Measurements from ENCODE around the gene ACADSB.

ACADSB gene

GRCh38 chr10:123008355-123009104 is at the start of gene ACADSB, which contains the start of gene IKZF5:
Gene ACADSB, plus strand, starts transcription at chr10:123009006. Its CDS starts 24 bp downstream, at chr10:123009030.
Gene IKZF5, minus strand, starts transcription at chr10:123008795. Its CDS starts 10,170 bp downstream, at chr10:122998625.
- peak; percentile 95 for DNase-seq (ENCODE audit: low spot score)

DNA sequence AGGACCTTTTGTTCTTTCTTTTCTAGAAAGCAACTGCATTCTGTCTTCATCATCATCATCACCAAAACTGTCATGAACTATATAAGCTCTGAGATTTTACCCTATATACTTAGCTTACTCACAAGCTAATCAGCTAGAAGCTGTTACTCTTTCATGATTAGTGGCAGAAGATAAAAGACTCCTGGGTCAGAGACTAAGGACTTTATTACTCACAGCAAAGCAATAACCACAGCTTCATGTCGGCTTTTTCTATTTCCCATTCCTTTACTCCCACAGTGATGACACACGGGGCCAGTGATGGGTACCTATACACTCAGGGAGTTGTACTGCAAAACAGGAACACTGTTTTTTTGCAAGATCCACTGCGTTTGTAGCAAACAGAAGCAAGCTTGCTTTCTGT is 46.4 kb upstream of the ACADSB start:
- no peak for DNase-seq (ENCODE audit: low spot score)

GRCh38 chr10:122966879-122967278 is 41.9 kb upstream of the ACADSB start:
- no peak for DNase-seq (ENCODE audit: low spot score)

DNA sequence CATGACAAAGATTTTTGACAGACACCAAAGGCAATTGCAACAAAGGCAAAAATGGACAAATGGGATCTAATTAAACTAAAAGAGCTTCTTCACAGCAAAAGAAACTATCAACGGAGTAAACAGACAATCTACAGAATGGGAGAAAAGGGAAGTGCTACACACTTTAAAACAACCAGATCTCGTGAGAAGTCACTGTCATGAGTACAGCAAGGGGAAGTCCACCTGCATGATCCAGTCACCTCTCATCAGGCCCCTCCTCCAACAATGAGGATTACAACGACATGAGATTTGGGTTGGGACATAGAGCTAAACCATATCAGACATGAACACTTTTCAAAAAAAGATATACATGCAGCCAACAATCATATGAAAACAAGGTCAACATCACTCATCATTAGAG is 40.1 kb upstream of the ACADSB start:
- no peak for DNase-seq (ENCODE audit: low spot score)

- DNase-seq (ENCODE audit: low spot score): no peak
These were observed 34.8 kb upstream of the ACADSB start for GRCh38 chr10:122974023-122974422.

- DNase-seq (ENCODE audit: low spot score): no peak
These were observed 34.2 kb upstream of the ACADSB start for GRCh38 chr10:122974543-122975064.

DNA sequence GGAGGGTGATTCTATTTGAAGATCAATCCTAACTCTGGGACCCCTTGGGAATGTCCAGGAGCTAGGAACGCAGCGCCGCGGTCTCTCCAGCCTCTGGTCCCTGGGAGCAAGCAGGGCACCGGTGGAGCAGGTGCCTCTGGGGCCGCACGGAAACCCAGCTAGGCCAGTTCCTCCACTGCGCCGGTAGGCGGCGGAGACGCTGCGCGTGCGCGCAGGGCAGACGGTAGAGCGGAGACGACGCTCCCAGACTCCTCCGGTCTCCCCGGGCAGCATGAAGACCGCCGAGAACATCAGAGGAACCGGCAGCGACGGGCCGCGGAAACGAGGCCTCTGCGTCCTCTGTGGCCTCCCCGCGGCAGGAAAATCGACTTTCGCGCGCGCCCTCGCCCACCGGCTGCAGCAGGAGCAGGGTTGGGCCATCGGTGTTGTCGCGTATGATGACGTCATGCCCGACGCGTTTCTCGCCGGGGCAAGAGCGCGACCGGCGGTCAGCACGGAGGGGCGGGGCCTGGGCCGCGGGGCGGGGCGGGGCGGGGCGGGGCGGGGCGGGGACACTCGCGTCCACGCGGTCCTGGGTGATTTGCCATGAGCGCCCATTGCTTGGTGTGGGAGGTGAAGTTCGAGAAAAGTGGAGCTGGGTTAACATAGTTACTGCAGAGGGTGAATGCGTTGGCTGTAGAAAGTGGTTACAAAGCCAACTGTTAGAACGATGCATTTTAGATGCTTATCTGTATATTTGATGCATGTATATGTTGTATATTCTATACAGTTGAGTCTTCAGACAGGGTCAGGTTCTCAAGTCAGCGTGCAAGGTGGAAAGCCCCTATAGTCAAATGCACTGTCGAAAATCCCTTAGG is 28.4 kb upstream of the ACADSB start, which contains the start of gene PSTK:
Gene PSTK, plus strand, starts transcription at position 193 of the 857 bp plus-strand sequence. Its CDS starts 79 bp downstream, at position 272.
- peak; percentile 85 for DNase-seq (ENCODE audit: low spot score)

DNA sequence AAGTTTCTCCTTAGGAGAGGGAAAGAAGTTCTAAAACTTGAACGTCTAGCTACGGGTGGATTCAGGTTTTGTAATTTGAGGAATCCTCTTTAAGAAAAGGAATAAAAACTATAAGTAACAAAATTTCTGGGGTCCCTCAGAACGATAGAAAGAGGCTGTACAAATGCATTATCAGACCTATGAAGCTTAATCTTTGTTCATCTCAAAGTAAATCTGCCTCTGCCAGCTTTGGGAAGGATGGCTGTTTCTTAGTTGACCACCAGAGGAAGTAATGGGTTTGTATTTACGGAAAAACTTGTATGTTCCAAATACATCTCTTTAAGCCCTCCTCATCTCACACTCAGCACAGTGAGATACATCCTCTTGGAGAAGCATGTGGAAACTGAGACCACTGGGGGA is 27.7 kb upstream of the ACADSB start:
- peak; percentile 43 for DNase-seq (ENCODE audit: low spot score)

DNA sequence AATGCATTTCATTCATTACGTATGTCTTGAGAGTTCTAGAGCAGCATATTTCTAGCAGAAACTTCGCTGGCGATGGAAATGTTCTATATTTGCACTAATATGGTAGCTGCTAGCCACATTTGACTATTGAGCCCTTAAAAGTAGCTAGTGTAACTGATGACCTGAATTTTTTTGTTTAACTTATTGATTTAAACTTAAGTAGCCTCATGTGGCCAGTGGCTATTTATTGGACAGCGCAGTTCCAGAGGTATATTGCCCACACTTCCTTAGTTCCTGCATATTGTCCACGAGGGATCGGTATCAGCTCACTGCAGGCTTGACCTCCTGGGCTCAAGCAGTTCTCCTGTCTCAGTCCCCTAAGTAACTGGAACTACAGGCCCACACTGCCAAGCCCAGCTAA is 24.9 kb upstream of the ACADSB start:
- DNase-seq (ENCODE audit: low spot score): no peak

GRCh38 chr10:122984708-122985107 is 24.1 kb upstream of the ACADSB start:
- no peak for DNase-seq (ENCODE audit: low spot score)

GRCh38 chr10:122986335-122986734 is 22.5 kb upstream of the ACADSB start:
- DNase-seq (ENCODE audit: low spot score): no peak

DNA sequence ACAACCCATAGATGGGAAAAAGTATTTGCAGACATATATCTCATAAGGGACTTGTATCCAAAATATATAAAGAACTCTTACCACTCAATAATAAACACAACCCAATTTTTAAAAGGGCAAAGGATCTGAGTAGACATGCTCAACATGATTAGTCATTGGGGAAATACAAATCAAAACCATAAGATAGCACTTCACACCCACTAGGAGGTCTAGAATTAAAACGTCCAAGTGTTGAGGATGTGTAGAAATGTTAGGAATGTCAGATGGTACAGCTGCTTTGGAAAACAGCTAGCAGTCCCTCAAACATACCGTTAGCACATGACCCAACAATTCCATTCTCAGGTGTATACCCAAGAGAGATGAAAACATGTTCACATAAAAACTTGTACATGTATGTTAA is 20.3 kb upstream of the ACADSB start:
- no peak for DNase-seq (ENCODE audit: low spot score)

DNA sequence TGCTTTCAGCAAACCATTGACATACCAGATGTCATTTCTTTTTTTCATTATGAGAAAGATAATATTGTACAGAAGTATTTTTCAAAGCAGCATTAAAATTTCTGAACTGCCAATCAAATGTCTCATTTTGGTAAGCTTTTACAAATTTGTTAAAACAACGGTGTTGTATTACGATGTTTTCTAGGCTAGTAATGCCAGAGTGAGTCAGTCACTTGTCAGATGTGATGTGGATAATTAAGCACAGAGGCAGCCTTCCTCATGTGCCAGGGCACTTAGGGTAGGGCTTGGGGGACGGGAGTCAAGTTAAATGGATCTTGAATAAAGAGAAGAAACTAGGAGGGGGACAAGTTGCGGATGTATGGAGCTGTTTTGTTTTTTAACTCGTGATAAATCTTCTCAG is 18.5 kb upstream of the ACADSB start:
- DNase-seq (ENCODE audit: low spot score): no peak

DNA sequence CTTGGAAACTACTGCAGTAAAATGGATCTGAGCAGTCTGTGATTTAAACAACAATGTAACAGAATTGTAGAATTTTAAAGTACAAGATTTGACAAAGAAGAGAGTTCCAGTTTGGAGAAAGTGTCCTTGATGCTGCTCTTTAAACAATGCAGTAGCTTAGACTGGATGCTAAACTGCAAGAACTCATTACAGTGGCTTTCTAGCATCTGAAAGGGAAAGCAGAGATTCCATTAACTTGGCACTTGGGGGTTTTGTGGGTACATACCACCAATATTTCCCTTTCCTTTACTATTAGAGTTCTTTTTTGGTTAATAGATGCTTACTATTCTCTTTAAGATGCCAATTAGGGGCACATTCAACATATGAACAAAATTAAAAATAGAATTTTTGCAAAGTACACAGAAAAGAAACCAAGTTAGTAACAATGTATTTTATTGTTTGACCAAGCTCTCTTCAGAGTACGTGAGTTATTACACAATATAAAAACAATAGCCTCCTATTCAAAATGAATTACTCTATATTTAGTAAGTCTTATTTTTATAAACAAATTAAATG is 16.7 kb upstream of the ACADSB start:
- DNase-seq (ENCODE audit: low spot score): no peak

GRCh38 chr10:122993797-122994336 is 14.9 kb upstream of the ACADSB start:
- no peak for DNase-seq (ENCODE audit: low spot score)

GRCh38 chr10:122995936-122996335 is 12.9 kb upstream of the ACADSB start:
- no peak for DNase-seq (ENCODE audit: low spot score)

GRCh38 chr10:122997864-122998263 is 10.9 kb upstream of the ACADSB start:
- no peak for DNase-seq (ENCODE audit: low spot score)

GRCh38 chr10:122998360-122998917 is 10.4 kb upstream of the ACADSB start:
- no peak for DNase-seq (ENCODE audit: low spot score)

- no peak for DNase-seq (ENCODE audit: low spot score)
These were observed 9.9 kb upstream of the ACADSB start for GRCh38 chr10:122998934-122999333.

GRCh38 chr10:122999347-122999746 is 9.5 kb upstream of the ACADSB start:
- DNase-seq (ENCODE audit: low spot score): peak; percentile 37

GRCh38 chr10:123000155-123000554 is 8.7 kb upstream of the ACADSB start:
- DNase-seq (ENCODE audit: low spot score): no peak

GRCh38 chr10:123001370-123001769 is 7.4 kb upstream of the ACADSB start:
- DNase-seq (ENCODE audit: low spot score): no peak
